Measurements from ENCODE around the gene DYNLRB2.
A peak's percentile ranks its signal among the peaks of the same experiment; 100 is the strongest.

Gene DYNLRB2

DNA sequence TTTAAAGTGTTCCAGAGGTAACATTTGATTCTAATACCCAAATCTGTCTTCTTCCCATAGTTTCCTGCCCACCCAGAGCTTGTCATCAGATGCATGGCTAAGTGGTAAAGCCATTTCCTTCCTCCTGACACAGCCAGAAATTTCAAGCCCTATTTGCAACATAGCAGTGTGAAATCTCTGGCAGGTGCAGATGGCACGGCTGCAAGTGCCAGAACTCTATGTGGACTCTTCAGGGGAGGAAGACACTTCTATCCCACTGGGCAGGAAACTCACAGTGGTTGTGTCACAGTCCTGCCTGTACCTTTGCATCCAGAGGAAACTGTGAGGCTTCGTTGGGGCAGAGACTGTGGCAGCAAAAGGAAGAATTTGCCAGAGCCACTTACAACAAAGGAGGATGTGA lies 13.2 kb downstream of the DYNLRB2 start:
- DNase-seq: no peak

DNA sequence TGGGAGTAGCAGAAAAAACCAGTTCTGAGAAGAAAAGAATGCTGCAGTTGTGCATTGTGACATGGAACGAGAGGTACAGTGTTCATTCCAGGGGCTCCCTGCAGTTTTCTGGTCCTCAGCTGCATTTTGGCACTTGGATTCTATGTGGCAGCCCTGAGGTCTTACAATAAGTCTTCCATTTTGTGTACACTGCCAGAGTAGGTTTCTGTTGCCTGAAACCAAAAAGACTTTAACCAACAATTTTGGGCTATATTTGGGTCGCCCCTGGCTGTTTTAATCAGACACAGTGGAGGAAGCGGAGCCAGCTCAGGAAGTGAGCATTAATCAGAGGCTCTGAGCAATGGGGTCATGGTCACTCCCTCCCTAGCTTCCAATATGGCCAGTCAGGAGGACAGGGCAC lies 15.7 kb downstream of the DYNLRB2 start:
- no peak for DNase-seq

DNA sequence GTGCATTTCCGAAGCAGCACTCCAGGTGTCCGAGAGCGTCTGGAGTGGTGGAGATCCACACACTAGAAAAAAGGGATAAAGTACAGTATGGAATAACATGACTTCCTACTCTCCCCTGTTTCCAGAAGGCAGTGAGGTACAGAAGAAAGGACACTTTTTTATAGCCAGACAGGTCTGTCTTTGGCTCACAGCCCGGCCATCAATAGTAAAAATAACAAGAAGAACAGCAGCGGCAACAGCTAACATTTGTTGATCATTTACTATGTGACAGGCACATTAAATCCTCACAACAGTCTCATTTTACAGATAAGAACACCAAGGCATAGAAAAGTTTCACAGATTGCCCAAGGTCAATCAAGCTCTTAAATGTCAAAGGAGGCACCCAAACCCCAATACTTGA lies 16.2 kb downstream of the DYNLRB2 start:
- no peak for DNase-seq

DNA sequence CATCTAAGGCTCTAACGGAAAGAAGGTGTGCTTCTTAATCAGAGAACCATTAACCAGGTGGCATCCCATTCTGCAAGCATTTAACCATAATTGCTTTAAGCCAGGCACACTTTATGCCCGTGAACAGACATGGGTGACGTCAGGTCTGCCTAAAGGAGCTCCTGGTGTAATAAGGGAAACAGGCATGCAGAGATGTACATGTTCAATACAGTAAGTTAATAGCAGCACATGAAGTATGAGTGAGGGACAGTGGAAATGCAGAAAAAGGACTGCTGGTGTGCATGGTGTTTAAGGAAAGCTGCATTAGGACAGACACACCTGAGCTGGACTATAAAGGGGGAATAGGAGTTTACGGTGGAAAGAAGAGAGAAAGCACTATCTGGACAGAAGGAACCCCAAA lies 18.6 kb downstream of the DYNLRB2 start:
- DNase-seq: no peak

DNA sequence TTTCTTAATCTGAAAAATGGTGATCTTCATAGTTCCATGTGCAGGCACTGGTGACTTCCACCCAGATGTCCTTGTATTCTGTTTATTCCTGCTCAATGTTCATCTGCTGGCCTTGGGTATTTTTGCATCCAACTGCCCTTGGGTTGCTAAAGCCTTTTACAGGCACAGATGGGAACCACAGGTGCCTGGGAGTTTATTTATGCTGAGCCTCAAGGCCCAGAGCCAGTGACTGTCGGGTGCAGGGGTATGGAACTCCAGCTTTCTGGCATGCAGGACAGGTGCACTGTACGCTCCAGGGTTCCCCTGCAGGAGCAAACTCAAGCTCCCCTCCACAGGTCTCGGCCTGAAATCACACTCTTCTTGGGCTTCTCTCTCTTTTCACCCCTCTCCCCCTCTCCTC lies 22.3 kb downstream of the DYNLRB2 start:
- no peak for DNase-seq

DNA sequence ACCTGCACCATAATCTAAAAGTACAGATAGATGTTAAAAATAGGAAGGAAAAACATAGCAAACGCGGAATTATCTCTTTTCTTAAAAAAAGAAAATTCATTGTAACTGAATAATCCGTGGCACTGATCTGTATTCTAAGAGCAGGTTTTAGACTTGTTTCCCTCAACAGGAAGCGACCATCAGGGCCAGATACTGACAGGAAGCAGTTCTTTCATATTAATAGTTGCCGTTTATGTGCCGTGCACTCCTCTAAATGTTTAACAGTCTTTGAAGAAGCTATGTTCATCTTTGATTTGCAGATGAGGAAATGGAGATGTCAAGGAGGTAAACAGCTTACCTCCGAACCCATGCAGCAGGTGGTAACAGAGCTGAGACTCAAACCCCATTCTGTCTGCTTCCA lies 23.6 kb downstream of the DYNLRB2 start:
- no peak for DNase-seq

DNA sequence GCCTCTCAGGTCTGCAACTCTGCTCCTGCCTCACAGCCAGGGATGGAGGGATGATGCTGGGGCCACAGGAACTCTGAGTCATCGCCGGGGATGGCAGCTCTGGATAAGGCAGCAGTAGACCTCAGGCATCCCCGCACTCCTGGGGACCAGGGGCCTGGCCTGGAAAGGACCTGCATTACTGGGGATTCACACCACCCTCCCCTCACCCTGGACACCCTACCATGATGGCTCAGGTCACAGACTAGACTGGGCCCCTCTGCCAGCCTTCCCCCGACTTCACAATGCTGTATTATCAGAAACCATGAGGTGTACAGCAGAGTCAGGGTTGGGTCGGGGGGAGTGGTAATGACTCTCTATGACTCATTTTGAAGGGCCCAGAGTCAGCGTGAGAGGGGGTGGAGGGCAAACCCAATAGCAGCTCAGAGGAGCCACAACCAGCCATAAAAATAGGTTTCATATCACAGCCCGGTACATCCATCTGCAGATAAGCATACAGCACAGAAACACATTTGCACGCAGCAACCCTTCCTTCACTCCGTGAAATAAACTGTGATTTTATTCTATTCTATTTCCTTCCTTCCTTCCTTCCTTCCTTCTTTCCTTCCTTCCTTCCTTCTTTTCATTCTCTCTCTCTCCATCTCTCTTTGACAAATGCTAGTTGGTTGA lies 28.8 kb downstream of the DYNLRB2 start:
- DNase-seq: peak; percentile 89

DNA sequence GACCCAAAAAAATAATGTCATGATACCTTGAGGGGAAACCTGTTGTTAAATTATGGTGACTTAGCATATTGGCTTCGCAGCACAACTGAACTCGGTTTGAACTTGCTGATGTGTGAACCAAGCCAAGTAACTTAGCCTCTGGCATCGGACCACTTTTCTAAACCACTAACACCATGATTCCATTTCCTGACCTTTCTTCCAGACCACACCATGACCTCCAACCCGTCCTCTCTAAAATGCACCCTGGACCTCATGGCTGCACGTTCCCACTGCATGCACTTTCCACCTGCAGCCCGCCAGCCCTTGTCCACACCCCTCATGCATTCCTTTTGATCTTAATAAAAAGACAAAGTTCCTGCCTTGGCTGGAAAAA lies 29.3 kb downstream of the DYNLRB2 start:
- DNase-seq: no peak

DNA sequence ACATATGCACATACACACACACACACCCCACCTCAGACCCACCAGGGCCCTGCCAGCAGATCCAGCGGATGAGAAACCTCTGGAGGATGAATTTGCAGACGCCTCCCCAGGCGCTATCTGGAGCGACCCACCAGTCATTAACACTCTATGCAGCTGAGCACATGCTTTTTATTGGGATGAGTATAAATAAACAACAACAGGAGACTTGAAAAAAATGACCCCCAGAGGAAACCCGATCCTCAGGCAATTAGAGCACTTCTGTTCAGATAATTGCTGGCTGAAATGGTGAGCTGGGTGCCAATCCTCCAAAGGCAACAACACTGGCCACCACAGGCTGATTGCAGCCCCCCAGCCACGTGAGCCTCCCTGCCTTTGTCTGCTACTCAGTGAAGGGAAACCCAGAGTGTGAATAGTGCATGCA lies 32.9 kb downstream of the DYNLRB2 start:
- DNase-seq: no peak

DNA sequence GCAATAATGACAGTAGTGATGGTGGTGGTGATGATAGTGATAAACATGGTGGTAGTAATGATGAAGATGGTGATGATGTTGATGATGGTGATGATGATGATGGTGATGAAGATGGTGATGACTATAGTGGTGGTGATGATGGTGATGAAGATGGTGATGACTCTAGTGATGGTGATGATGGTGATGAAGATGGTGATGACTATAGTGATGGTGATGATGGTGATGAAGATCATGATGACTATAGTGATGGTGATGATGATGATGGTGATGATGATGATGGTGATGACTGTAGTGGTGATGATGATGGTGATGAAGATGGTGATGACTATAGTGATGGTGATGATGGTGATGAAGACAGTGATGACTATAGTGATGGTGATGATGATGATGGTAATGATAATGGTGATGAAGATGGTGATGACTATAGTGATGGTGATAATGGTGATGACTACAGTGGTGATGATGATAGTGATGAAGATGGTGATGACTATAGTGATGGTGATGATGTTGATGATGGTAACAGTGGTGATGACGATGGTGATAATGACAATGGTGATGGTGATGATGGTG lies 35.6 kb downstream of the DYNLRB2 start:
- no peak for DNase-seq

DNA sequence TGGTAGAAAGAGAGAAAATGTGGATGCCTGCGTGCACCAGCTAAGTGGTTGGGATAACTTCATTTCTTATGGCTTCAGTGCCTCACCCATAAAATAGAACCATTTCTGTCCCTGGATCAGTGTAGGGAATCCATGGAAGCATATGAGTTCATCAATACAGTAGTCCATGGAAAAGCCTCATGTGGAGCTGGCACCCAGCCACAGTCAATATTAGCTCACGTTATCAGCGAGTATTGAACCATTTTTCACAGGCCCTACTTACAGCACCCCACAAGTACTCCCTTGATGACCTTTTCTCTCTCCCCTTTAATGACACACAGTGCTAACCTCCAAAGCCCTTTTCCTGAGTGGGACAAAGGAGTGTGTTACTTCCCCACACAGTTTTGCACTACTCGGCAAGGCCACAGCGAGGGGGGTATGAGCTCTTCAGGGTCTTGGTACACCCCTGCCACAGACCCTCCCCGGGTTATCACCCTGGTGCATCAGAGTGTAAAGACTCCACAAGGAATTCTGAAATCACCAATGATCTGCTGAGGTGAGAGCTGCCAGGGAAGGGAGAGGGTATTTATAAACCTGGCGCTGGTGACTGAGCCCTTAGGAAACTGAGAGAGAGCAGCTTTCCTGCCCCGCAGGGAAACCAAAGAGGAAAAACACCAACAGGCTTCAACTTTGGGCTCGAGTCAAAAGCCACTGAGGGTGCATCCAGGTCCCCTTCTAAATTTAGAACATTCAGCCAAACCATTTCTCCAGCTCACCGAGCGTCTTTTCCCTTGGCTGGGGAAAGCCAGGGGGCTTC lies 36.9 kb downstream of the DYNLRB2 start:
- DNase-seq: no peak

DNA sequence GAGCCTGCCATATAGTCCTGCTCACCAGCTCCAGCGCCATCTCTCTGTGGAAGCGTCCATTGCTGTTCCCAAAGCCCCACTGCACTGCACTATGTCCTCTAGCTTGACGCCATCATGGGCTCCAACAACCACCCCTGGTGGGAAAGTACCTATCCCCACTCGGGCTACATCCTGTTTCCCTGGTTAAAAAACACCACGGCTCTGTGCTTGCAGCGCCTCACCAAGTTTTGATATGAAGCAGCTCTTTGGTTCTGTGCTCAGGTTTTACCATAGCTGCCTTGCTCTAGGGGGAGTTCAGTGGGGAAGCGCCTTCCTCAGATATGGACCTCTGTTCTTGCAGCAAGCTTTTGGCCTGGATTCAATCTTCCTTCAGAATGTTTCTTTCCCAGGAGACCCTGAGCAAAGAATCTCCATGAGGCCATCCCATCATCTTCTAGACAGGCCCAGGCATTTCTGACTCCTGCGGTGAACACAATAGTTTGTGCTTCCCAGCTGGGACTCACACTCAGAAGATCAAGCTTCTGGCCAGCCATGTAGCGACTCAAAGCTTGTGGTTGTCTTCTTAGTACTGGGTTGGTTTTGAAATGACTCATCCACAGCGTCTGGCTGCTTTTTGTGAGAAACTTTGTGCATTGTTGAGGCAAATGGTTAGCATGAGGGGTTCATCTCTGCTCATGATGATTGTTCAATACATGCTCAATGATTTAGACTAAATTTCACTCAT lies 39.5 kb downstream of the DYNLRB2 start:
- peak; percentile 85 for DNase-seq

DNA sequence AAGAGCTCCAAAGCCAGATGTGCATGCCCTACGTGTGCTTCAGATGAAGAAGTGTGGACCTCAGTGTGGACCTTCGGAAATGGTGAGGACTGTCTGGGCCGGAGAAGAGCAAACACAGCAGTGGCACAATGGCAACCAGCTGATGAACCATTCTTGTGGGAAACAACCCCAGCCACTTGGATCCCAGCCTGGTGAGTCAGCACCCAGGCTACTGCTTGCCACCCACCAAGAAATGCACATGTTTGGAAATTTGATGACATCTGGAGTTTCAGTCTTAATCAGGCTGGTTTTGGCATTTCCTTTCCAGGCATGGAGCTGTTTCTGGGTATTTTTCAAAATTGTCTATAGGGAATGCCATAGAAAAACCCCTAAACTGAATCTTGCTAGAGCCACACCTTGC lies 42.7 kb downstream of the DYNLRB2 start:
- DNase-seq: peak; percentile 79

DNA sequence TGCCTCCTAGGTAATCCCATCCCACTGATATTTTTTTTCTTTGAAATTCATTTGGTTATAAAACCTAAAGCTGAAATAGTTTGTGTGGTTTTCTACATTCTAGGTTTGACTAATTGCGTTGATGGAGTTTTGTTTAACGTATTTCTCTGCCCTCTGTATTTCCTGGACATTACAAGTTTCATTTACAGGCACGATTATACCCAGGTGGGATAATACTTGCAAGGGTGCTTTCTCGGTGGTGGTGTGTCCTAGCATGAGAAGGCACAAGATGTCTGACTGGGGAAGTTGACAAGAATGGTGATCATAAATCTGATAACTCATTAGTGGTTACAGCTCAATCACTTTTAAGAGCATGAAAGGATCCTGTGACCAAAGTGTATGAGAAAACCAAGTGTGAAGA lies 45.0 kb downstream of the DYNLRB2 start:
- DNase-seq: no peak

DNA sequence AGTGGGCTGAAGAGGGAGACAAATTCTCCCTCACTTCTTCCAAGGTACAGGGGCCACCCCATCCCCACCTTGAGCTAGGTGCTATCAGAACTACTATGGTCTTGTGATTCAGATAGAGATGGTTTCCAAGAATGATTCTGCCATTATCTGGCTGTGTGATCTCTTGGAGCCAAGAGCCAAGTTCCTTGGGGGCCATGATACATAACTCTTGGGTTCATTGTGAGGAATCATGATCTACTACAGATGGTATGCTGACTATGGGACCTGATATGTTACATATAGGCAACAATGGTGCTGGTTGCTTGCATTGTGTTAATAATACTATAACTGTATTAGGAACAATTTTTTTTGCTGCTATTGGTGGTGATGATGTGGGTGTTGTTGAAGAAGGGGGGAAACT lies 45.7 kb downstream of the DYNLRB2 start:
- no peak for DNase-seq

DNA sequence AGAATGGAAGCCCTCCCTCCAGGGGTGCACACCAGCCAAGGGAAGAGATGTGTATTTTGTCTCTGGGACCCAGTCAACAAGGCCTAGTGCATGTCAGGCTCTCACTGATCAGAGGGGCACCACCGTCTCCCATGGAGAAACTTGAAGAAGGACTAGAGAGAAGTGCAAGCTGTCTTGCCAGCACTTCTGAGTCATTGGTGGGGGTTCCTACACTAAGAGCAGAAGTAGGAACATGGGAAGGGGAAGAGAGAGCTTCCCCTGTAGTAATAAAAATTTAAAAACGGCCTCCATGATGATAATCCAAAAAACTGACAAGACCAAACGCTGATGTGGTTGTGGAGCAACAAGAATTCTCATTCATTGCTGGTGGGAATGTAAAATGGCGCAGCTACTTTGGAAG lies 46.3 kb downstream of the DYNLRB2 start:
- DNase-seq: no peak

DNA sequence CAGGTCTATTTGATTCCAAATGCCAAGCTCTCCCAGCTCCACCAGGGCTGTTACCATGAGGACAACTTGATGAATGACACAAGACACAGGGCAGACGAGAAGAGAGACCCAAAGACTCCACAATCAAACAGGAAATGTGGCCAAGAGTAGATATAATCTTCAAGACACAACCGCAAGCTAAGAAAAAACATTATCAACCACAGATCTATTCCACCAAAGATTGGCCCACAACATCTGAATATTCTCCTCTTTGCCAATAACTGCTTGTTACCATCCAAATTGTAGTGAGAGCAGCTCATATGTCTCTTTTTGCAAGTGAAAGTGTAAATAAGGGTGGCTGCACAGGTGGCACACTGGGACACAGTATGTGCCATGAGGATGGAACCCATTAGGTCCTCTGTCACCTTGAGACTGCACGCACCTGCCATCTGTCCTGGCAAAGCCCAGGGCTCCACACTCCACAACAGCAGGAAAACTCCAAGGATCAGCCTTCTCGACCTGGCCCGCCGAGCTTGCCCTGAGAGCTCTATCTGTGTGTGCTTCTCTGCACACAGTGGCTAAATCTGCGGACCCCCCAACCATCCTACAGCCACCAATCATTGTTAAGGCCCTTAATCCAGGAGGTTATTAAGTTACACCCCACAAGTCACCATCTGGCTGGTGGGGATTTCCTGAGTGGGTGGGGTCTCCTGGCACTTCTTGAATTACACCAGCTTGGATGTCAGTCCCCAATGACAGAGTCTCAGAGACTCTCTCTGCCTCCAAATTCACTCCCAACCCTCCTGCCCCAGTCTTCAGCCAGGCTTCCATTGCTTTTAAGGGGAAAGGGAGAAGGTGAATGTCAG lies 50.5 kb downstream of the DYNLRB2 start:
- DNase-seq: no peak

DNA sequence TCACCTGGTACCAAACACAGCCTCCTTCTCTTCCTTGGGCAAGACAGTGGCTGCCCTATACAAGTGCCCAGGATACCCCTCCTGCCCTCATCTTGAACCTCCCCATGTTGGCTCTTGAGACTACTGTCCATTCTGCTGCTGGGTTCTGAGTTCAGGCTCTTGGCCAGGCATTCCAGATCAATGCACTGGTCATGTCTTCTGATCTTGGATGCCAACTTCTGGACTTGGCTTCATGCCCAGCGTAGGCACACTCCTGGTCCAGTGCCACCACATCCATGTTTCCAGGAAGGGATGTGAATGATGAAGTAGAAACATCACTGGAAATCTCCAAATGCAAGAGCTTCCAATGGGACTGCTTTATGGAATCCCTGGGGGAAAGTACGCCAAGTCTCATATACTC lies 51.5 kb downstream of the DYNLRB2 start:
- no peak for DNase-seq

DNA sequence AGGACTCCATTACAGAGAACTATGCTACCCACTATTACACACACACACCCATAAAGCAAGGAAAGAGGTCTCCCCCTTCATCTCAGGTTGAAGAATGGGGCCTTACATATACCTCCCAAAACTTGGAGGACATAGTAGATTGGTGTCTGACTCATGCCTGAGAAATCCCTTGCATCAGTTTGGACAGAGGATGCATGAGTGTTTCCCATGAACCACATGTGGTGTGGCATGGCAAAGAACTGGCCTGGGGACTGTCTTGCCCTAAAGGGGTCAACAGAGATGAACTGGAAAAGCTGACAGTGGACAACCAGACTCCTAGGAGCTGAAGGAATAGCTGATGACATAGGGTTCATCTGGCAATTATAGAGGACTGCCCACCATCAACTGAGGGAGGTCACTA lies 54.0 kb downstream of the DYNLRB2 start:
- DNase-seq: no peak

DNA sequence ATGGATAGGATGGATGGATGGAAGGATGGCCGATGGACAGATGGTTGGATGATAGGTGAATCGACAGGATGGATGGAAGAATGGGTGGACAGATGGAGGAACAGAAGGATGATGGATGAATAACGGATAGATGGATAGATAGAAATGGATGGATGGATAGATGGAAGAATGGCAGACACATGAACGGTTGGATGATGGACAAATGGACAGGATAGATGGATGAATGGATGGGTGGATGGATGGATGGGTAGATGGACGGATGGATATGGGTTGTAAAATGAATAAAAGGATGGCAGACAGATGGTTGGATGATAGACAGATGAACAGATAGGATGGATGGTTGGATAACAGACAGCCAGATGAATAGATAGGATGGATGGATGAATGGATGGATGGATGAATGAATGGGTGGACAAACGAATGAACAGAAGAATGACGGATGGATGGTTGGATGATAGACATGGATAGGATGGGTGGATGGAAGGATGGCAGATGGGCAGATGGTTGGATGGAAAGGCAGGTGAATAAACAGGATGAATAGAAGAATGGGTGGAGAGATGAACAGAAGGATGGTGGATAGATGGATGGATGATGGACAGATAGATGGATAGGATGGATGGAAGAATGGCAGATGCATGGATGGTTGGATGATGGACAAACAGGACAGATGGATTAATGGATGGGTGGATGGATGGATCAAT lies 55.9 kb downstream of the DYNLRB2 start:
- no peak for DNase-seq

DNA sequence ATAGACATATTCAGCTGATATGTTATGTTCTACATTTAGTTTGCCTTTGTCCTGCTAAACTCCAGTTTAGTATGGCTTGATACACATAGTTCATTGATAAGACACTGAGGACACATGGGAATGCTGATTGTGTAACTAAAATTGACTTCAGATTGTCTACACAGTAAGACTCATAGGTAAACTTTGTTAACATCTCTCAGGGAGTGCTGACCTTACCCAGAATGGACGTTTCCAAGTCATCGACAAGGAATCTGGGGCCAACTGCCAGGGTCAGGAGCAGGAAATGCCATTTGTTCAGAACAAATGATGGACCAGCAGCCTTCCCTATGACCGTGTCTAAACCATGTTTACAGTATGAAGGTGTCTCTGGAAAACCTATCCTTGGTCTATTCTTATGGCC lies 58.7 kb downstream of the DYNLRB2 start:
- DNase-seq: no peak

Measured in activated effector memory CD4-positive, alpha-beta T cell treated with anti-CD3 and anti-CD28 coated beads, Interleukin-2, amount 50 U/mL, for 16 hours (primary cell).